AG09309 (cell line): ENCODE measurements around the gene TSPAN10.

Experiments used
- DNase-seq: peaks from one replicate; pipeline ENCODE4 v3.0.0-alpha.2; 2010; ENCODE audit warnings: low read depth
- H3K4me3 ChIP-seq: 2 replicates; pipeline ENCODE4 v1.5.1; 2011; ENCODE audit warnings: mild to moderate bottlenecking, low read depth, low read length, moderate library complexity; ENCODE audit not compliant: control insufficient read depth
- TF ChIP-seq, protein P1 (sequence below): IDR thresholded peaks from 2 replicates; pipeline ENCODE4 v1.5.1; 2011; ENCODE audit warnings: mild to moderate bottlenecking, low read depth, low read length, inconsistent platforms; ENCODE audit not compliant: insufficient read depth, control insufficient read depth; ENCODE audit errors: missing control alignments

TSPAN10 gene

DNA sequence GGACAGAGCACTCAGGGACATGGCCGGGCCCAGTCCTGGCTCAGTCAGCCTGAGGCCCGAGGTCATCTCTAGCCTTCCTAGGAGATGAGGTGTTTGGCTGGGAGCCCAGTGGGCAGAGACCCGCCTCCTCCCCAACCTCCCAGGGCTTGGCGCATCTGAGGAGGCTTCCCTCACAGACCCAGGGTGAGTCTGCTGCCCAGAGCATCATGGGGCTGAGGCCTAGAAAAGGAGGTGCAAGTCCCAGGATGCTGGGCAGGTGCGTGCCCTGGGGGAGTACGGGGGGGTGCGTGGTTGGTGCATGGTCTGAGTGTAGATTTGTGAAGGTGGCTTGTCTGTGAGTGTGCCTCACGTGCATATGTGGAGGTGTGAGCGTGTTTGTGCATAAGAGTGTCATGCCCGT is 14.7 kb downstream of the TSPAN10 start:
- TF ChIP-seq, protein P1, sequence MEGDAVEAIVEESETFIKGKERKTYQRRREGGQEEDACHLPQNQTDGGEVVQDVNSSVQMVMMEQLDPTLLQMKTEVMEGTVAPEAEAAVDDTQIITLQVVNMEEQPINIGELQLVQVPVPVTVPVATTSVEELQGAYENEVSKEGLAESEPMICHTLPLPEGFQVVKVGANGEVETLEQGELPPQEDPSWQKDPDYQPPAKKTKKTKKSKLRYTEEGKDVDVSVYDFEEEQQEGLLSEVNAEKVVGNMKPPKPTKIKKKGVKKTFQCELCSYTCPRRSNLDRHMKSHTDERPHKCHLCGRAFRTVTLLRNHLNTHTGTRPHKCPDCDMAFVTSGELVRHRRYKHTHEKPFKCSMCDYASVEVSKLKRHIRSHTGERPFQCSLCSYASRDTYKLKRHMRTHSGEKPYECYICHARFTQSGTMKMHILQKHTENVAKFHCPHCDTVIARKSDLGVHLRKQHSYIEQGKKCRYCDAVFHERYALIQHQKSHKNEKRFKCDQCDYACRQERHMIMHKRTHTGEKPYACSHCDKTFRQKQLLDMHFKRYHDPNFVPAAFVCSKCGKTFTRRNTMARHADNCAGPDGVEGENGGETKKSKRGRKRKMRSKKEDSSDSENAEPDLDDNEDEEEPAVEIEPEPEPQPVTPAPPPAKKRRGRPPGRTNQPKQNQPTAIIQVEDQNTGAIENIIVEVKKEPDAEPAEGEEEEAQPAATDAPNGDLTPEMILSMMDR, result no peak
- no peak overlapping the region for H3K4me3 ChIP-seq
- peak; percentile 51 for DNase-seq

DNA sequence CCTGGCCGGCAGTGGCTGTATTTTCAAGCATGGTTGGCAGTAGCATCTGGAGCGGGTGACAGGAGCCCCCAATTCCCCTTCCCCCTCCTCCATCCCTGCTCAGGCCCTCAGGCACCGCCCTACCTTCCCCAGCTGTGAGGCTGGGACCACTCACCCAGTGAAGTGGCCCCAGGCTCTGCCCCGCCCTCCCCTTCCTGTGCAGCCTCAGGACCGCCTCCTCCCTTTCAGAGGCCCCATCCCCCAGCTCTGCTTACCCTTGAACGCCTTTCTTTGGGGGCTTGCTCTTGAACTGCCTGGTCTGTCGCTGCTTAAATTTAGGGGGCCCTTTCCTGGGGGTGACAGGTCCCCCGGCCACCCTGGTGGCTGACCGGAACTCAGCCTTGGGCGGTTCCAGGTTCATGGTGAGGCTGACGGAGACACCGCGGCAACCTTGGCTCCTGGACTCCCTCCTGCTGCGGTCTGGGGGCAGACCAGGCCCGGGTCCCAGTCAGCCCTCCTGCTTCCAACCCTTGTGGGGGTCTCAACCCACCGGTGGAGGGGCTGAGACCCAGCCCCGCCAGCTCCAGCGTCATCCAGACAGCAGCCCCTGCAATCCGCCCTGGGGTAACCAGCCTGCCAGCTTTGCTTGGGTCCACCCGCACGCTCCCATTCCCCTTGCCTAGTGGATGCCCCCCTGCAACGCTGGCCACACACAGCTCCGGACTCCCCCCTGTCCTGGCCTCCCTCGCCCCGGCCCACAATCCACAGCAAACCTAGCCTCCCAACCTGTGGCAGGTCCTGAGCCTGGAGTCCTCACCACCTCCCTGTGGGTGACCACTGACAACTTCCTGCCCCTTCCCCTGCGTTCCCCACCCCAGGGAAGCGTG is 16.1 kb downstream of the TSPAN10 start:
- DNase-seq, result no peak
- no peak overlapping the region for H3K4me3 ChIP-seq
- TF ChIP-seq, protein P1, result no peak

DNA sequence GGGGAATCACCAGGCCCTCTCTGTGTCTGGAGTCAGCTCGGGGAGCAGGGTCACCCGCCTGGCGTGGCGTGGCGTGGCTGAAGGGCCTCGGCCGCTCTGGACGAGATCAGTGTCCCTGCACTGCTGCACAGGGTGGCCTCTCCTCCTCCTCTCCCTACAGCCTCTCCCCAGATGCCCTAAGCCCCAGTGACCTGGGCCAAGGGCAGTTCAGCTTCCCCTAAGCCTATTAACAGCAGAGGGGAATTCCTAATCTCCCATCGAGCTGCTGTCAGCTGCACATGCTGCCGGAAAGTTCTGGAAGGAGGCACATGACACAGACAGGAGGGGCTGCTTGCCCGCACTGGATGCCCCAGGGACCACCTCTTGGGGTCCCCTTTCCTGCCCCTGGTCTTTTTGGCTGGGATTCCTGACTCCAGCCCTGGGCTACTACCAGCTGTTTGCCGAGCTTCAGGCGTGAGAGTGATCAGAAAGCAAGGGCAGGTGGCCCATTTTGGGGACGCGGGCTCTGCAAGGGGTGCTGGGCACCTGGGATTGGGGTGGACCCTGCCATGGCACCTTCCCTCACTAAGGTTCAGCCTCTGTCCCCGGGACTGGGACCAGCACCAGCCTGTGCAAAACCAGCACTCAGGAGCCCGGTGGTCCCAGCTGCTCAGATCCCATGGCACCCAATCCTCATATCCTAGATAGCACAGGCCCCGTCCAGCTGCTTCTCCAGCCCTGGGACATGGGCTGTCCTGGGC is 18.6 kb downstream of the TSPAN10 start:
- no peak overlapping the region for H3K4me3 ChIP-seq
- TF ChIP-seq, protein P1, result no peak
- DNase-seq, result no peak

DNA sequence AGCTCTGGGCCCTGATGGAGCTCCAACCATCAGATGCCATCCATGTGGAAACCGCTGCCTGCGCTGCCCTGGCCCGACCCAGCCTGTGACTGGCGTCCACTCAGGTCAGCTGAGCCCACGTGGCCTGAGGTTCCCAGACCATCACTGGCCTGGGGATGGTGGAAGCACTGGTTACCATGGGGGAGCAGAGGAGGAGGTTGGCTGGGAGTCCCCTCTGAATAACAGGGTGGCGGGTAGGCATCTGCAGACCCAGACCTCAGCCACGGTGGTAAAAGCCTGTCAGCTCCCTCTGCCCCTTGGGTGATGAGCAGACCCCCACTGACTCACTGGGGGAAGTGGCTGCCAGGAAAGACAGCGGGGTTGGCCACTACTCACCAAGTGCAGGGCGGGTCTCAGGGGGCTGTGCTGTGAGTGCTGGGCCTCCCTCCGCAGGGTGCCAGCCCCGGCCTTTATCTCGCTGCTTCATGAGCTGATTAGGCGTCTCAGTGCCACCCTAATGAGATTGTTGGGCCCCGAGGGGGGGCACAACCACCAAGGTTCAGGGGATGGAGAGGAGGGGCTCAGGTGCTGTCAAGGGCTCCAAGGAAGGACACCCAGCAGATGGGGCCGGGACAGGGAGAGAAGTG is 19.2 kb downstream of the TSPAN10 start, which contains the start of gene PDE6G:
Gene PDE6G, minus strand, starts transcription at position 425 of the 626 bp plus-strand sequence. CDS start 3,237 bp downstream, outside the sequence.
- no peak within 1 kb of the TSS for H3K4me3 ChIP-seq
- no peak for DNase-seq
- TF ChIP-seq, protein P1, result no peak

DNA sequence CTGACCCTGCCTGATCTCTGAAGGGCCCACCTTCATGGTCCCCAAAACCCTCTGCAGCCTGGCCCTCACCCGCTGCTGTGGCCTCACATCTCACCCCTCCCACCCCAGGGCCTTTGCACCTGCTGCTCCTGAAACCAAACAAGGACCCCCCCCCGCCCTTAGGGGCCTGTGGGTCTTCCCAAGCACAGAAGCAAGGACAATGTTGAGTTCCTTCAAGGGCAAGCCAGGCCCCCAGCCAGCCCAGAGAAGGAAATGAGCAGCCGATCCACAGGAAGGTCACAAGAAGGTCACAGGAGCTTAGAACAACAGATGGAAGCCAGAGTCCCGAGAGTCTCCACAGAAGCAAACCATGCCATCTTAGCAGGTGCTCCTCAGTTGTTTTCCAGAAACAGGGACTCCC is 19.8 kb downstream of the TSPAN10 start:
- no peak for DNase-seq
- TF ChIP-seq, protein P1, result no peak
- H3K4me3 ChIP-seq, result no peak overlapping the region

DNA sequence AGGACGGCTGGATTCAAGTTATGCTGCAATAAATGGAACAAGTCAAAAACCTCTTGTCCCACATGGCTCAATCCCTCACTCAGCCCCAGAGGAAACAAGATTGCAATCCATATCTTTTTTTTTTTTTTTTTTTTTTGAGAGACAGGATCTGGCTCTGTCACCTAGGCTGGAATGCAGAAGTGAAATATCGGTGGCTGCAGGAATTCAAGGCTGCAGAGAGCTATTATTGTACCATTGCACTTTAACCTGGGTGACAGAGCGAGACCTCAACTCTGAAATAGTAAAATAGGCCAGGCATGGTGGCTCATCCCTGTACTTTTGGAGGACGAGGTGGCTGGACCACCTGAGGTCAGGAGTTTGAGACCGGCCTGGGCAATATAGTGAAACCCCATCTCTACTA is 22.0 kb downstream of the TSPAN10 start:
- H3K4me3 ChIP-seq, result no peak overlapping the region
- no peak for DNase-seq
- TF ChIP-seq, protein P1, result no peak
